Measurements from ENCODE around the gene ZNF593. TPM values are rescaled to one million over a fixed set of nuclear protein-coding genes. Genes with fewer than 3 reads are reported as not detected.
A peak's percentile ranks its signal among the peaks of the same experiment; 100 is the strongest.

ZNF593 gene
- total and polyA plus RNA-seq, 9 of the 15 experiments (the other 6 are each of a cell fraction or from before 2014, with no cell fraction given): 9.8 to 334 (median 48.2) TPM

GRCh38 chr1:26145041-26145959, 24.4 kb upstream of the ZNF593 start (continued):
- TF ChIP-seq PHF8 (IDR thresholded peaks at IDR 0.05; ENCODE audit: borderline replicate concordance, low read length) (no peak), CREM (IDR thresholded peaks at IDR 0.05; ENCODE audit: low read depth) (peak; percentile 35; the same call in 1 of the 2 replicates), HSF4 (CRISPR knock-in tag; IDR thresholded peaks at IDR 0.05; ENCODE audit: borderline replicate concordance) (no peak; the same call in 1 of the 2 replicates), FOXP4 (CRISPR knock-in tag; IDR thresholded peaks at IDR 0.05; ENCODE audit: borderline replicate concordance) (no peak), ATF7 (IDR thresholded peaks at IDR 0.05) (peak; percentile 48; the same call in 1 of the 2 replicates), ARID3B (CRISPR knock-in tag; IDR thresholded peaks at IDR 0.05; ENCODE audit: borderline replicate concordance) (no peak), PHF21A (IDR thresholded peaks at IDR 0.05; ENCODE audit: borderline replicate concordance, low read depth) (no peak), BMI1 (IDR thresholded peaks at IDR 0.05; ENCODE audit: low read length) (no peak), GTF3C2 (IDR thresholded peaks at IDR 0.05; ENCODE audit: borderline replicate concordance, extremely low read depth, insufficient read length) (no peak), CHD4 (IDR thresholded peaks at IDR 0.05; ENCODE audit: insufficient read depth, insufficient replicate concordance, low read depth, low read length, poor library complexity, severe bottlenecking) (no peak), ZNF644 (tag; IDR thresholded peaks at IDR 0.05; ENCODE audit: low read depth) (no peak), RUNX1 (IDR thresholded peaks at IDR 0.05; ENCODE audit: low read depth) (no peak), RBM14 (IDR thresholded peaks at IDR 0.05; ENCODE audit: borderline replicate concordance, insufficient read depth, low read depth, low read length) (no peak), NFIX (CRISPR knock-in tag; IDR thresholded peaks at IDR 0.05; ENCODE audit: low read depth) (no peak), XRCC3 (IDR thresholded peaks at IDR 0.05) (no peak), TARDBP (IDR thresholded peaks at IDR 0.05) (no peak)
- TF ChIP-seq, protein P1, sequence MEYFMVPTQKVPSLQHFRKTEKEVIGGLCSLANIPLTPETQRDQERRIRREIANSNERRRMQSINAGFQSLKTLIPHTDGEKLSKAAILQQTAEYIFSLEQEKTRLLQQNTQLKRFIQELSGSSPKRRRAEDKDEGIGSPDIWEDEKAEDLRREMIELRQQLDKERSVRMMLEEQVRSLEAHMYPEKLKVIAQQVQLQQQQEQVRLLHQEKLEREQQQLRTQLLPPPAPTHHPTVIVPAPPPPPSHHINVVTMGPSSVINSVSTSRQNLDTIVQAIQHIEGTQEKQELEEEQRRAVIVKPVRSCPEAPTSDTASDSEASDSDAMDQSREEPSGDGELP (CRISPR knock-in tag; IDR thresholded peaks at IDR 0.05; ENCODE audit: borderline replicate concordance): peak; percentile 67; the same call in 1 of the 2 replicates
- TF ChIP-seq, protein P2, sequence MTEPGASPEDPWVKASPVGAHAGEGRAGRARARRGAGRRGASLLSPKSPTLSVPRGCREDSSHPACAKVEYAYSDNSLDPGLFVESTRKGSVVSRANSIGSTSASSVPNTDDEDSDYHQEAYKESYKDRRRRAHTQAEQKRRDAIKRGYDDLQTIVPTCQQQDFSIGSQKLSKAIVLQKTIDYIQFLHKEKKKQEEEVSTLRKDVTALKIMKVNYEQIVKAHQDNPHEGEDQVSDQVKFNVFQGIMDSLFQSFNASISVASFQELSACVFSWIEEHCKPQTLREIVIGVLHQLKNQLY (CRISPR knock-in tag; conservative IDR thresholded peaks at IDR 0.05): no peak
